ENCODE results near the gene NDC1. TPM values are rescaled to one million over a fixed set of nuclear protein-coding genes. Genes with fewer than 3 reads are reported as not detected.

The NDC1 gene
- total RNA-seq, 2 experiments from 2014 or later: 19.0 to 19.5 TPM

DNA sequence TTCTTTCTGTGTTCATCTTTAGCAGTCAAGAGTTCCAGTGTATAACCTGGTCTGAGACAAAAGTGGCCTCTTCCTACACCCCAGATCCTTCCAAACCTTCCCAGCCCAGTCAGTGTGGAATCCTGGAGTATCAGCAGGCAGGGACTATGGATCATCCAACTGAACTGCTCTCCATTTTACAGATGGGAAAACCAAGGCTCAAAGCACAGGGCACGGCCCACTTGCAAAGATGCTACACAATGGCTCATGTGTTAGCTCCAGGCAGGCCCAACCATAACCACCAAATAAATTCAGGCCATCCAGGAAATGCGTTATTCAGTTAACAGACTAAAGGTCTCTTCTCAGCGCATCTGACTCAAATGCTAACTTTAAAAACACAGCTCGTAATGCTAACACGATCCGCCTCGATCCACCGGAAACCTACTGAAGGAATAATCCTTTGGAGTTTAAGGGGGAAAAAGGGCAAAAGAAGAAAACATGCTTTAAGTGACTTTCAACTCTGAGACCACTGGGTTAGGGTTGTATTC, 106.3 kb downstream of the NDC1 start:
- DNase-seq (no peak), ATAC-seq (ENCODE audit: low read depth) (no peak)
- Mint-ChIP-seq H3K27me3 (peaks cover 42% of the 10 kb centered on the region), H3K27ac (no peak overlapping the region), H3K4me1 (no peaks in the 10 kb centered on the region), H3K36me3 (no peaks in the 10 kb centered on the region), H3K4me3 (no peak overlapping the region), H3K9me3 (no peaks in the 10 kb centered on the region)
- POLR2A ChIA-PET: no interaction called here

DNA sequence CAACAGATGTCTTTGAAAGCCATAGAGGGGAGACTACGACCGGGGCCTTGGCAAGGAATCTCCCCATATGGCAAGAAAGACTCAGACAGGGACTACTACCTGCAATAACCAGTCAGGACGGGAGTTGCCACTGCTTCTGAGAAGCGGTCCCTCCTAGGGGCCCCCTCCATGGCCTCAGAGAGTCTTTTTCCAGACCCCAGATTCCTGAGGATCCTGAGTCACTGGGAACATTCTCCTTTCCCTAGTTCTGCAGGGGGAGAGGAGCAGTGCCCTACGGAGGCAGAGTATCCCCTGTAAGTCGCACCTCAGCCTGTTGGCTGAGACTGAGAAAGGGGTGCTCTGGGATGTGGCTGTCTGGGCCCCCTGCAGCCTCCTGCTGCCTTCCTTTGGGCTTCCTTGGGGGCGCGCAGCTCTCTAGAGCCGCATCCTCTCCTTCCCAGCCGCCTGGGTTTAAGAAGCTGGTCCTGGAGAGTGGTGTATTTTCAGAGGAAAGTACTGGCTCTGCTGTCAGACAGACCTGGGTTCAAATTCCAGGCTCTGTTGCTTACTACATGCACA, 107.0 kb downstream of the NDC1 start:
- H3K4me3 Mint-ChIP-seq: no peak overlapping the region
- POLR2A ChIA-PET: no interaction called here
- DNase-seq (no peak), ATAC-seq (ENCODE audit: low read depth) (no peak)
- no peaks in the 10 kb centered on the region for H3K4me1 Mint-ChIP-seq
- no peak overlapping the region for H3K27ac Mint-ChIP-seq
- H3K36me3 Mint-ChIP-seq: no peaks in the 10 kb centered on the region
- H3K27me3 Mint-ChIP-seq: peaks cover 39% of the 10 kb centered on the region
- no peaks in the 10 kb centered on the region for H3K9me3 Mint-ChIP-seq

DNA sequence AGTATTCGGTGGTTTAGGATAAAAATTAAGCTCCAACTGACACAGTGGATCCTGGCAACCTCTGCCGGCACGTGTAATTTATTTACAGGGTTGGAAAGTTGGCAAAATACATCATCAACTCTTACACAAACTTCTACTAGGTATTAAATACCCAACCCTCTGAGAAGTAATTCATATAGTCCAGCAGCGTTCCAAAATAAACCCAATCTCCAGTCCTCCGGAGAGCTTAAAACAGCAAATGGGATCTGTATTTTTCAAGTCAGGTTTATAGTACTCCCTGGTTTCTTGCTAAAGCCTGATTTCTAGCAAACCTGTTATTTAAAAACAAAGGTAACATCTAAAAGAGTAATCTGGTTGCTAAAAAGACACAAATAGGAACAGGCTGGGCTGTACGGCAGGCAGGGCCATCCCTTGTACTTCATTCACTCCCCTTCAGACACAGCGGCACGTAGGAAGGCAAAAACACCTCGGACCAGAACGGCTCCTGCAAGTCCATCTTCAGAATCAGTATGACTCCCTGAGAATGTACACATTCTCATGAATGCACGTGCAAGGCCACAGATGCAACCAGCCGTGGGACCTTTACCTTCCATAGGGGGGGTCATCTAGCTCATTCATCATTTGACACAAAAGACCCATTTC, 107.8 kb downstream of the NDC1 start:
- DNase-seq (no peak), ATAC-seq (ENCODE audit: low read depth) (no peak)
- no peak overlapping the region for H3K27ac Mint-ChIP-seq
- H3K9me3 Mint-ChIP-seq: no peaks in the 10 kb centered on the region
- H3K4me3 Mint-ChIP-seq: no peak overlapping the region
- H3K36me3 Mint-ChIP-seq: no peaks in the 10 kb centered on the region
- POLR2A ChIA-PET: no interaction called here
- no peaks in the 10 kb centered on the region for H3K4me1 Mint-ChIP-seq
- H3K27me3 Mint-ChIP-seq: peaks cover 33% of the 10 kb centered on the region

DNA sequence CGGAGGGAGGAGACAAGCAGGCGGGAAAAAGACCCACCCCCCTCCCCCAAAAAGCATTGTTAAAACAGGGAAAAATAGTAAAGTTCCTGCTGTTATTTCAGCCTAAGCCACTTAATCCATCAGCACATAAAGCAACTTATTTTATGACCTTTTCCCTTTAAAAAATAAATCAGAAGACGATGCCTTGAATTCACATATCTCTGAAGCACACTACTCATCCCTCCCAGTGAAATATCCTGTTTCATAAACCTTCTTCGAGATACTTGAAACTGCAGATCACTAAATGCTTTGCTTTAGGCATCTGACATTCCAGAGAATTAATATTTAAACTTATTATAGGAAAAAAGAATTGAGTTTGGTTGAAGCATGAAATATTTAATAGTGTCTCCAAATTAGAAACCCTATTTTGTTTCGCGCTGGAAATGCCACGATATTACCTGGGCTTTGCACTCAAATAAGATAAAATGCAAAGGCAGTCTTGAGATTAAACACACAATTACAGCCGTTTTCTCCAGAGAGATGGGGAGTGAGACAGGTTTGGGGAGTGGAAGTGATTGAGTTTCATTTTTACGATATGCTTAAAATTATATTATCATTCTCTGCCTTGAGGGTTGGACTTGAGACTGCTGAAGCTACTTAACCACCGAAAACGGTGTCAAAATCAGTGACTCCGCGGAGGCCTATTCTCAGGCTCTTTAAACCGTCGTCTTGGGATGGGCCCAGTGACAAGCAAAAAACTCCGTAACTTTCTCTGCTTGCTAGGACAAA, 108.5 kb downstream of the NDC1 start:
- H3K9me3 Mint-ChIP-seq: no peaks in the 10 kb centered on the region
- no peaks in the 10 kb centered on the region for H3K4me1 Mint-ChIP-seq
- H3K27ac Mint-ChIP-seq: no peak overlapping the region
- DNase-seq: no peak
- peaks cover 27% of the 10 kb centered on the region for H3K27me3 Mint-ChIP-seq
- ATAC-seq (ENCODE audit: low read depth): no peak
- H3K36me3 Mint-ChIP-seq: no peaks in the 10 kb centered on the region
- H3K4me3 Mint-ChIP-seq: no peak overlapping the region
- POLR2A ChIA-PET: no interaction called here

DNA sequence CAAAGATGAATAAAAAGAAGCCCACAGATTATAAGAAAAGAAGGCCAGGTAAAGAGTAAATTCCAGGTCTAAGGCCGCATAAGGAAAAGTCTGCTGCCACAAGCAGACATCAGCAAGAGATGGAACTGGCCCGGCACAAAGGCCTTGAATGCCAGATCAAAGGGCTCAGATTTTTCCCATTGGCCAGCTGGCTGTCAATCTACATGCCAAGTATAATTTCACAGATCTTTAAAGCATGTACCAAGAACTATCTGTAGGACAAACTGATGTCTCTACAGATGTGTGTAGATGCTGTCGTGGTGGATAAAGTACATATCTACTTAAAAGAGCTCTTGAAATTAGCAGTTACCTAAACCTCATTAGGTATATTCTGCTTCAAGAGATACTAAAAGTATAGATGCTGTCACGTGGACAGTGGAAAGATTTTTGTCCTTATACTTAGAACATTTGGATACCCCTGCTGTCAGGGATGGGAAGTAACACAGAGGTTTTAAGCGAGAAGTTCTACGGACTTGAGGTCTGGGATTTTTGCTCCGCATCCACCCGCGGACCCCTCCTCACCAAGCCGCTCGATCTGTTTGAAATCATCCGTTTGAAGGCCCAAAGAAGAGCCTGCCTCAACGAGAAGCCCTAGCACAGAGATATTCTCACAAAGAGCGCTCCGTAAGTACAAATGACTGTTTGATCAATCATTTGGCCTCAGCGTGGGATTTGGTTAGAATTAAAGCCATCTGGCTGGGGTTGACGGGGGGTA, 109.2 kb downstream of the NDC1 start:
- POLR2A ChIA-PET: no interaction called here
- Mint-ChIP-seq H3K4me1 (no peaks in the 10 kb centered on the region), H3K4me3 (no peak overlapping the region), H3K9me3 (no peaks in the 10 kb centered on the region), H3K27me3 (peaks cover 21% of the 10 kb centered on the region), H3K27ac (no peak overlapping the region), H3K36me3 (no peaks in the 10 kb centered on the region)
- ATAC-seq (ENCODE audit: low read depth) (no peak), DNase-seq (no peak)

DNA sequence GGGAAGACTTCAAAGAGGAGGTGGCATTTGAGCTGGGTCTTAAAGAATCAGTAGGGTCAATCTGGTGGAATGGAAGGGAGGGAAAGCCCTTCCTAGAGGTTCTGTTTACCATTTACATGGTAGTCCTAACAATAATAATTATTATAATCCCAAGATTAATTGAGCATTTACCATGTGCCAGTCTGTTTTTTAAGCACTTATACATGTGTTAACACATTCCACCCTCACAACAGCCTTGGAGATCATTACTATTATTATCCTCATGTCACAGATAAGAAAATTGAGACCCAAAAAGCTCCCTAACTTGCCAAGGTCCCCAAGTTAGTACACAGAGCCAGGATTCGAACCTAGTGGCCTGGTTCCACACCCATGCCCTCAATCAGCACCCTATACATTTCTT, 109.9 kb downstream of the NDC1 start:
- H3K4me3 Mint-ChIP-seq: no peak overlapping the region
- no peaks in the 10 kb centered on the region for H3K36me3 Mint-ChIP-seq
- no peak for DNase-seq
- no peaks in the 10 kb centered on the region for H3K9me3 Mint-ChIP-seq
- no peak overlapping the region for H3K27ac Mint-ChIP-seq
- peaks cover 17% of the 10 kb centered on the region for H3K27me3 Mint-ChIP-seq
- H3K4me1 Mint-ChIP-seq: no peaks in the 10 kb centered on the region
- POLR2A ChIA-PET: no interaction called here
- ATAC-seq (ENCODE audit: low read depth): no peak

DNA sequence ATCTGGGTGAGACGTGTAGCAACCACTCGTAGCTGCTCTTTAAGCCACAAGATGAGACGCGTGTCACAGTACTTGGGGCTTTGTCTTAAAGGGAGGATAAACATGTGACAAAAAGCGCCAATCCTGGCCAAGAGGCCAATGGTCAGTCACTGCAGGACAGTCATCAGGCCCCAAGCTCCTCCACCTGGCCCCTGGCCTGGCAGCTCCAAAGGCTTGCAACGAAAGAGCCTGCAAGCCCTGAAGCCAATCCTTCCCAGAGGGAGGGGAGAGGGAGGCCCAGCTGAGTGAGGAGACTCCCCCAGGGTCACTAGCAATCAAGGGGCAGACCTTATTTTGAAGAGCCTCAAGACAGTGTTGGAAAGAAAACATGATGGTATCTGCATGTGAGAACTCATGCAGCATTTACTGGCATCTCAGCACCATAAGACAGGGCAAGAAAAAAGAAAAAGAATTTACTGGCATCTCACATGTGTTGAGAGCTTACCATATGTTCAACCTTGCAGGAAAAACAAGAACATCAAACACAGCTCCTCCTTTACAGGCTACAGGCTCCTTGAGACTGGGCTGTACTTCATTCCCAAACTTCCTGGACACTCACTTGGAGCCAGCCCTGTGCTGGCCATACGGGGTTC, 110.5 kb downstream of the NDC1 start:
- Mint-ChIP-seq H3K36me3 (no peaks in the 10 kb centered on the region), H3K4me3 (no peak overlapping the region), H3K27me3 (peaks cover 17% of the 10 kb centered on the region), H3K9me3 (no peaks in the 10 kb centered on the region), H3K27ac (no peak overlapping the region), H3K4me1 (no peaks in the 10 kb centered on the region)
- POLR2A ChIA-PET: no interaction called here
- no peak for ATAC-seq (ENCODE audit: low read depth)
- no peak for DNase-seq

DNA sequence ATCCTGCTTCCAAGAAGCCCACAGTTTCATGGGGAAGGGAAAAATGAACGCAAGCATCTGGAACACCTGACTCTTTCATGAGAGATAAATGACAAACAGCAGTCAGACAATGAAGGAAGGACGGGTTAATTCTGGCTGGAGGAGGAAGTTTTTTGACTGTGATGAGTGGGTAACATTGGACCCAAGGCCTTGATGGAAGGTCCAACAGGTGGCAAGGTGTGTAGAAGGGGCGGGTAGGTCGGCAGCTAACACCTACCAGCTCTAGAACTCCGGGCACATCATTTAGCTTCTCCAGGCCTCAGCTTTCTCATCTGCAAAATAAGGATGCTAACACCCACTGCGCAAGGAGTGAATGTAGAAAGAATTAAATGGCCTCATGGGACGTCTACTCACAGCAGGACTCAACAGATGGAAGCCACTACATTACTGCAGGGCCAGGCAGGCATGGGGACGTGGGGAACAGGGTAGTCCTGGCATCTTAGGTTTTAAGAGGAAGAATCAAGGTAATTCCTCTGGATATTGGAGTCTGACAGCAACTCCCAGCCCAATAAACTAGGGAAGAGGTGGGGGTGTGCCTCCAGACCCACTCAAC, 112.0 kb downstream of the NDC1 start:
- ATAC-seq (ENCODE audit: low read depth) (no peak), DNase-seq (no peak)
- H3K27ac Mint-ChIP-seq: no peak overlapping the region
- H3K27me3 Mint-ChIP-seq: peaks cover 17% of the 10 kb centered on the region
- H3K4me3 Mint-ChIP-seq: no peak overlapping the region
- no peaks in the 10 kb centered on the region for H3K36me3 Mint-ChIP-seq
- H3K9me3 Mint-ChIP-seq: no peaks in the 10 kb centered on the region
- POLR2A ChIA-PET: no interaction called here
- H3K4me1 Mint-ChIP-seq: no peaks in the 10 kb centered on the region

DNA sequence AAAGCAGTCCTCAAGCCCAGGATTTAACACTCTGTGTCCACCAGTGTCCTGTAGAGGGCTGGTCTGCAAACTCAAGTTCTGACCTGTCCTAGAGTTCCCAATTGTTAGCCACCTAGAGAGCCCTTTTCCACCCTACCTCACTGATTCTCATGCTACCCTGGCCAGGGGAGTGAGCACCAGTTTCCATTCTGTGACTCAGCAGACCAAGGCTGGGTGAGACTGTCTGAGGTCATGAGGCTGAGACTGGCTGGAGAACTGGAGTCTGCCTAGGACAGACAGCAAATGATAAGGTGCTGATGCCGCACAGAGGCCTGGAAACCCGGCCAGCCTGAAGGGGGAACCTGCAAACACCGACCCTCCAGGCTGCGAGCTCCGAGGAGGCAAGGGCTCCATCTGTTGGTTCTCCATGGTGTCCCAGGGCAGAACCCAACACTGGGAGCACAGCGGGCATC, 112.8 kb downstream of the NDC1 start:
- no peak overlapping the region for H3K27ac Mint-ChIP-seq
- H3K4me1 Mint-ChIP-seq: no peaks in the 10 kb centered on the region
- peaks cover 10% of the 10 kb centered on the region for H3K27me3 Mint-ChIP-seq
- no peak overlapping the region for H3K4me3 Mint-ChIP-seq
- DNase-seq (no peak), ATAC-seq (ENCODE audit: low read depth) (no peak)
- POLR2A ChIA-PET: no interaction called here
- no peaks in the 10 kb centered on the region for H3K36me3 Mint-ChIP-seq
- H3K9me3 Mint-ChIP-seq: no peaks in the 10 kb centered on the region

DNA sequence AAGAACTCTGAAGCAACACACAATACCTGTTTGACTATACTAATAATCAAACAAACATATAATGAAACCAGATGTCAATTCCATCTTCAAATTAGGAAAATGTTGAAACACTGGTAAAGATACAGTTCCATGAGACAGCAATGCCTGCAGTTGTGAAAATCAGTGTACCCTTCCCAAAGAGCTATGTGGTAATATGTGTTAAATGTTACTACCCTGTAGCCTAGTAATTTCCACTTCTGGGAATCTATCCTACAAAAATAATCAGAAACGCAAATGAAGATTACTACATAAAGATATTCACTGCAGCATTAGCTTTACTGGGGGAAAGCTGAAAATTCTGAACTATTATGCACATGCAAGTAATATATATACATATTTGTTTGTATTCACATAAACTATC, 116.1 kb downstream of the NDC1 start:
- Mint-ChIP-seq H3K4me1 (no peaks in the 10 kb centered on the region), H3K27me3 (peaks cover 11% of the 10 kb centered on the region), H3K4me3 (no peak overlapping the region), H3K9me3 (no peaks in the 10 kb centered on the region), H3K27ac (no peak overlapping the region), H3K36me3 (no peaks in the 10 kb centered on the region)
- POLR2A ChIA-PET: no interaction called here
- ATAC-seq (ENCODE audit: low read depth) (no peak), DNase-seq (no peak)

DNA sequence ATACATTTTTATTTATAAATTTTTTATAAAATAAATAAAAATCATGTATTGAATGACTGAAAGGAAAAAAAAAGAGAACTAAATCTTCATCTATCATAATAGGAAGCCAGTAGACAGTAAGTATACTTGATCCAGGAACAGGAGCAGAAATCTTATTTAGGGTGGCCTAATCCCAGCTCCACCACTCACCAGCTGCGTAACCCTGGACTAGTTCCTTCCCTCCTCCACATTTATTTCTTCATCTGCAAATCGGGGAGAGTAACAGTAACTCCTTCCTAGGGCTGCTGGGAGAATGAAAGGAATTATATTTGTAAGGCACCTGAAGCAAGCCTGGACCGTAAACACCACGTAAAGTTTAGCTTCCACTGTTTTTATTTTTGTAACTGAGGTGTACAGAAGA, 117.0 kb downstream of the NDC1 start:
- Mint-ChIP-seq H3K36me3 (no peaks in the 10 kb centered on the region), H3K4me1 (no peaks in the 10 kb centered on the region), H3K27me3 (peaks cover 6% of the 10 kb centered on the region), H3K4me3 (no peak overlapping the region), H3K27ac (no peak overlapping the region), H3K9me3 (no peaks in the 10 kb centered on the region)
- DNase-seq (no peak), ATAC-seq (ENCODE audit: low read depth) (no peak)
- POLR2A ChIA-PET: no interaction called here

DNA sequence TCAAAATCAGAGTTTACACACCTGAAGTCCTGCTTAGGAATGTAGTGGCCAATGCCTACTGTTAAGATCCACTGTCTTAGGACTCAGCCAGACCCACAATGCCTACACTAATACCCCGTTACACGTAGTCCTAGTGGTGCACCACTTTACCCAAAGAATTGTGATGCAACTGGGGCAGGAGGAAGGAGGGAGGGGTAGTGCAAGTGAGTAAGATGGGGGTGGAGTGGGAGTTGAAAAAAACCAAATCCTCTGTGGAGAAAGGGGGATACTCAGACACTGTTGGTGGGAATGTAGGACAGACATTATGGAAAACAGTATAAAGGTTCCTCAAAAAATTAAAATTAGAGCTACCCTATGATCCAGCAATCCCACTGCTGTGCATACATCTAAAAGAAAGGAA, 118.6 kb downstream of the NDC1 start:
- no peak for DNase-seq
- Mint-ChIP-seq H3K4me1 (no peaks in the 10 kb centered on the region), H3K36me3 (no peaks in the 10 kb centered on the region), H3K9me3 (no peaks in the 10 kb centered on the region), H3K27me3 (peaks cover 6% of the 10 kb centered on the region), H3K4me3 (no peak overlapping the region), H3K27ac (no peak overlapping the region)
- POLR2A ChIA-PET: no interaction called here
- no peak for ATAC-seq (ENCODE audit: low read depth)

DNA sequence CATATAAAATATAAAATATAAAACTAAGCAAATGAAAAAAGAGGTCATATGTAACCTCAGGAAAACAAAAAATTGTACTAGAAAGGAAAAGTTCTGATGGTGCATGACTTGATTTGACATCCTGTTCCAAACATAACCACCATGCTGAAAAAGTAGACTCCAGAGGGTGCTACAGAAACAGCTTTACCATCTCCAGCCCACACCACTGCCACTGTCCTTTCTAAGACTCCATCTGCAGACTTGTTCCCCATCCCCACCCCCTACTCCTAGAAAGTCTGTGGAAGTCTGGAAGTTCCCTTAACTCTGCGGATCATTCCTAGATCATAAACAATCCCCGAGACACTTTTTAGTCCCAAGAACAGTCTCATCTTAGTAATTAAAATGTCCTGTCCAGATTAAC, 119.7 kb downstream of the NDC1 start:
- ATAC-seq (ENCODE audit: low read depth): no peak
- no peaks in the 10 kb centered on the region for H3K9me3 Mint-ChIP-seq
- H3K4me1 Mint-ChIP-seq: no peaks in the 10 kb centered on the region

More for the DNA sequence above, 119.7 kb downstream of the NDC1 start:
- POLR2A ChIA-PET: no interaction called here
- DNase-seq: no peak
- Mint-ChIP-seq H3K27me3 (peaks cover 8% of the 10 kb centered on the region), H3K4me3 (no peak overlapping the region), H3K27ac (no peak overlapping the region), H3K36me3 (no peaks in the 10 kb centered on the region)

Measured in activated naive CD8-positive, alpha-beta T cell treated with anti-CD3 and anti-CD28 coated beads, Interleukin-2, amount 10 ng/mL, durations not matched to agents 7 days and 5 days (primary cell).